Ovary (tissue), 9 donors: ENCODE data around the gene SHC4. TPM values are rescaled to one million over a fixed set of nuclear protein-coding genes. Genes with fewer than 3 reads are reported as not detected.

Experiments used
- DNase-seq, 5 donors: peaks; one replicate each; pipeline ENCODE4 v3.0.0-alpha.2; 2019 to 2020
- H3K27ac ChIP-seq, 2 donors: fragments of 200-600 bp; one replicate each; pipeline versions ENCODE4 v1.5.1 to v1.8.0; 2019 to 2022
- H3K27me3 ChIP-seq: fragments of 200-600 bp; one replicate; pipeline ENCODE4 v1.8.0; 2022
- H3K36me3 ChIP-seq: fragments of 200-600 bp; sonication (generic); one replicate; pipeline ENCODE4 v1.5.1; 2019
- H3K4me1 ChIP-seq: one replicate; pipeline ENCODE4 v1.8.1; 2013; ENCODE audit warnings: mild to moderate bottlenecking, moderate library complexity; ENCODE audit not compliant: insufficient read depth
- H3K4me3 ChIP-seq: fragments of 200-600 bp; sonication (generic); one replicate; pipeline ENCODE4 v1.5.1; 2017
- H3K9me3 ChIP-seq, 2 donors: fragments of 200-600 bp in 1 of 2; sonication (generic) in 1 of 2; one replicate each; pipeline versions ENCODE4 v1.5.1 to v1.8.1; 2013 to 2019; ENCODE audit warnings: mild to moderate bottlenecking in 1 of 2, moderate library complexity in 1 of 2
- CTCF ChIP-seq, 3 donors: fragments of 450-650 bp in 2 of 3; fragments of 200-600 bp in 1 of 3; IDR thresholded peaks; one replicate each; pipeline versions ENCODE4 v1.5.1 to v1.8.0; 2016 to 2022; ENCODE audit warnings: antibody characterized with exemption in 3 of 3, mild to moderate bottlenecking in 1 of 3
- EP300 ChIP-seq: sonication (generic); formaldehyde crosslinking; IDR thresholded peaks from one replicate; pipeline ENCODE4 v1.6.1; 2017; ENCODE audit warnings: antibody characterized with exemption
- POLR2A ChIP-seq: fragments of 450-650 bp; IDR thresholded peaks from one replicate; pipeline ENCODE4 v1.6.1; 2017; ENCODE audit warnings: antibody characterized with exemption, mild to moderate bottlenecking, moderate library complexity
- WGBS, 3 donors: extraction: QIAGEN DNeasy Blood & Tissue Kit in 1 of 3; methylation state at CpG; one replicate each; pipeline versions ENCODE4 v1.1.5 to v1.1.7; 2013 to 2017; 5-methylcytosine and 5-hydroxymethylcytosine counted together
- intact Hi-C, 4 donors: fragments of 100-400 bp; cut with DNase I; formaldehyde crosslinking; loops; one replicate each; pipeline versions ENCODE4 v1.11.0 to v1.15.1; 2022 to 2023
- polyA plus RNA-seq, 2 donors: library from polyadenylated mRNA; stranded (reverse); fragments of 200-250 nt in 1 of 2; fragments of 350-450 nt in 1 of 2; fragmentation: Illumina TruSeq in 1 of 2; extraction: RNeasy Lipid Tissue Mini Kit (QIAGEN cat#74804) in 1 of 2; gene quantifications; one replicate each; pipeline ENCODE4 v1.2.3, GENCODE V29; 2013 to 2014
- total RNA-seq, 7 donors: library from RNA; depleted of rRNA in 2 of 7; stranded (reverse); fragments of >200 nt in 2 of 7; fragmentation: NEBNext Ultra II Directional in 3 of 7; extraction: Animal tissue kit (Norgen Biotek cat#: 25700) in 3 of 7; gene quantifications; one replicate each; pipeline versions ENCODE4 v1.1.0 to v1.2.4, GENCODE V29; 2016 to 2023
- donor health status: DM: no; HTN: no; CAD: no; lungs with moderate emphysema.
- donor health status: DM: no; HTN: no; CAD: no.
- donor health status: Bipolar disorder and iron deficiency.
- donor health status: DM: yes; HTN: yes; CAD: no.
- donor health status: DM: no; HTN: no; CAD: no.
- donor health status: DM: yes; HTN: yes; CAD: no.

Gene SHC4
- total and polyA plus RNA-seq, 9 donors: 0.10 to 1.8 (median 0.35) TPM

GRCh38 chr15:48781017-48781416 lies 182.7 kb downstream of the SHC4 start:
- Histone ChIP-seq H3K9me3 (no peaks in the 10 kb centered on the region), H3K27ac (no peak overlapping the region), H3K4me3 (no peak overlapping the region), H3K36me3 (no peaks in the 10 kb centered on the region), H3K4me1 (no peaks in the 10 kb centered on the region), H3K27me3 (no peaks in the 10 kb centered on the region)
- intact Hi-C loops: no loop called here
- no peak for TF ChIP-seq CTCF (IDR thresholded peaks at IDR 0.05)
- no peak for TF ChIP-seq EP300
- 74 to 80% (median 79%) methylated on average over 2 of the region's 2 CpGs for WGBS, 3 donors
- no peak for DNase-seq

GRCh38 chr15:48778331-48778730 lies 185.4 kb downstream of the SHC4 start:
- 50 to 54% (median 52%) methylated on average over 10 of the region's 10 CpGs for WGBS, 3 donors
- H3K4me3 ChIP-seq: no peak overlapping the region
- TF ChIP-seq POLR2A (no peak), CTCF (IDR thresholded peaks at IDR 0.05) (no peak), EP300 (no peak)
- H3K9me3 ChIP-seq: no peaks in the 10 kb centered on the region
- intact Hi-C loops: no loop called here
- H3K27me3 ChIP-seq: no peaks in the 10 kb centered on the region
- H3K4me1 ChIP-seq: no peaks in the 10 kb centered on the region
- H3K27ac ChIP-seq: no peak overlapping the region
- no peak for DNase-seq
- no peaks in the 10 kb centered on the region for H3K36me3 ChIP-seq

- 9 to 17% (median 10%) methylated on average over 1 of the region's 1 CpG for WGBS, 3 donors
- H3K9me3 ChIP-seq: no peaks in the 10 kb centered on the region
- TF ChIP-seq POLR2A (no peak), EP300 (no peak), CTCF (IDR thresholded peaks at IDR 0.05) (no peak)
- intact Hi-C loops: no loop called here
- no peak overlapping the region for H3K4me3 ChIP-seq
- no peaks in the 10 kb centered on the region for H3K27me3 ChIP-seq
- H3K36me3 ChIP-seq: no peaks in the 10 kb centered on the region
- H3K4me1 ChIP-seq: no peaks in the 10 kb centered on the region
- no peak for DNase-seq
- H3K27ac ChIP-seq: no peak overlapping the region
These were observed 185.9 kb downstream of the SHC4 start for GRCh38 chr15:48777645-48778330.

- 94 to 96% (median 95%) methylated on average over 2 of the region's 2 CpGs for WGBS, 3 donors
- Histone ChIP-seq H3K27ac (no peak overlapping the region), H3K4me1 (no peaks in the 10 kb centered on the region), H3K36me3 (no peaks in the 10 kb centered on the region), H3K27me3 (no peaks in the 10 kb centered on the region), H3K4me3 (no peak overlapping the region), H3K9me3 (no peaks in the 10 kb centered on the region)
- no peak for TF ChIP-seq CTCF (IDR thresholded peaks at IDR 0.05)
- no peak for TF ChIP-seq POLR2A
- TF ChIP-seq EP300: no peak
- DNase-seq: no peak
- intact Hi-C loops: no loop called here
These were observed 188.2 kb downstream of the SHC4 start for GRCh38 chr15:48775546-48775945.
